Thyroid gland (tissue), 4 donors: Measurements from ENCODE around the gene GYG1. TPM values are rescaled to one million over a fixed set of nuclear protein-coding genes. Genes with fewer than 3 reads are reported as not detected.

ENCODE experiments used
- DNase-seq, 2 donors: peaks; one replicate each; pipeline ENCODE4 v3.0.0-alpha.2; 2019
- H3K27ac ChIP-seq, 3 donors: fragments of 200-600 bp; sonication (generic); 1 replicate in 2 of 3; 2 replicates in 1 of 3; pipeline ENCODE4 v1.5.1; 2016 to 2019; ENCODE audit warnings: mild to moderate bottlenecking in 1 of 3, moderate library complexity in 1 of 3
- H3K27me3 ChIP-seq: fragments of 200-600 bp; sonication (generic); one replicate; pipeline ENCODE4 v1.5.1; 2019
- H3K36me3 ChIP-seq, 2 donors: fragments of 200-600 bp; sonication (generic); one replicate each; pipeline ENCODE4 v1.5.1; 2016 to 2019
- H3K4me1 ChIP-seq, 2 donors: fragments of 200-600 bp; sonication (generic); one replicate each; pipeline ENCODE4 v1.5.1; 2017 to 2019
- H3K4me3 ChIP-seq, 3 donors: fragments of 200-600 bp; sonication (generic); replicated peaks in 1 of 3; 1 replicate in 2 of 3; 2 replicates in 1 of 3; pipeline ENCODE4 v1.5.1; 2016; ENCODE audit warnings: mild to moderate bottlenecking in 1 of 3
- H3K9me3 ChIP-seq: fragments of 200-600 bp; sonication (generic); one replicate; pipeline ENCODE4 v1.5.1; 2017
- POLR2A ChIP-seq, 2 donors: fragments of 450-650 bp; IDR thresholded peaks; one replicate each; pipeline ENCODE4 v1.6.1; 2017; ENCODE audit warnings: antibody characterized with exemption in 2 of 2, mild to moderate bottlenecking in 2 of 2, moderate library complexity in 1 of 2
- WGBS, 2 donors: methylation state at CpG; one replicate each; pipeline ENCODE4 v1.1.5; 2017; 5-methylcytosine and 5-hydroxymethylcytosine counted together
- intact Hi-C: fragments of 100-400 bp; cut with DNase I; formaldehyde crosslinking; loops from one replicate; pipeline ENCODE4 v1.15.1; 2023
- total RNA-seq, 4 donors: library from RNA; depleted of rRNA; stranded (reverse); fragments of >200 nt; gene quantifications; one replicate each; pipeline ENCODE4 v1.2.3, GENCODE V29; 2016
- TF ChIP-seq, protein P1 (sequence below), 6 experiments: fragments of 200-600 bp in 3 of 6; fragments of 450-650 bp in 3 of 6; sonication (generic) in 3 of 6; IDR thresholded peaks; one replicate each; pipeline ENCODE4 v1.5.1; 2016 to 2019; ENCODE audit warnings: antibody characterized with exemption in 6 of 6, mild to moderate bottlenecking in 2 of 6, inconsistent platforms in 1 of 6, moderate library complexity in 1 of 6

GYG1 gene
- total RNA-seq, 4 donors from 2014 or later, result 26.4 to 86.3 (median 29.3) TPM

DNA sequence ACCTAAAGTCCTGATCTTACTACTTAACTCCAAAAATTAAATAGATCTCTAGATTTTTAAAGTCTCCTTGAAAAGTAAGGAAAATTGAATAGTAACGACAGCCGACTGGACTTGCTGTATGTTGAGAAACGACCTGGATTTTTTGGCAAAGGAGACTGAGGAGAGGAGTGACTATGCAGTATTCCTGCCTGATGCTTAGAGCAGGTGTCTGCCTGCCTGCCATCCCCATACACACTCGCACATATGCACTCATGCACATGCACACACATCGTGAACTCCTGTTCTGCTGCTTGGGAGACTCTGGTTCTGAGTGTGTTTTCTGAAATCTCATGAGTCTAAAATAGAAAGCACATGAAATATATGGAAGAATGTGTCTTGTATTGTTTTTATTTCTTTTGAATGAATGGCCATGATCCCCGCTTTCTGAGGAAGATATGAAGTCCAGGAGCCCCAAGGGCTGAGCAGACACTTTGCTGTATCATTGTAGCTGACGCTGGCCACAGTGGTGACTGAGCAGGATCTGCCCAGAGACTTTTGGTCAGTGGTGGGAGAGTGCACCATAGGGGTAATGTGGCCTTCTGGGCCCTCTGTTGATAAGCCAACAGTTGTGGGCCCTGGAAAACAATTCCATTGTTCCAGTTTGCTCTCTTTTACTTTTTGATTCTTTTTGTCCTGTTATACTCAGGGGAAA is 16.4 kb downstream of the GYG1 start:
- intact Hi-C loops, result no loop called here

DNA sequence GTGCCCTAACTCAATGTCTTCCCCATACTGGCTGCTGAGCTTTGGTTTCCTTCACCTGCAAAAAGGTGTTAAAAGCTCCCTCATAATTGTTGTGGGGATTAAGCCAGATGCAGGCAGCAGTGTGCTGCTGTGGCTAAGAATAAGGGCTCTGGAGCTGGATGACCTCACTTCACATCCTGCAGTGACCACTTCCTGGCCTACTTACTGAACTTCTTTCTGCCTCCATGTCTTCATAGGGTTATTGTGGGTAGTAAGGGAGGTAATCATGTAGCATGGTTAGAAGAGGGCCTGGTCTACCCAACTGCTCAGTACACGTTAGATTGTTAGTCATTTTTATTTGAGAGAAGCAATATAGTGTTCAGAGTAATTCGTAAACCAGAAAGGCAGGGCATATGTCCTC is 18.4 kb downstream of the GYG1 start:
- WGBS, 2 donors, result 88 to 93% methylated on average over 2 of the region's 2 CpGs
- intact Hi-C loops, result no loop called here
- no peaks in the 10 kb centered on the region for H3K9me3 ChIP-seq
- peaks cover 15 to 16% of the 10 kb centered on the region in 2 donors for H3K36me3 ChIP-seq
- H3K27ac ChIP-seq, result no peak overlapping the region
- TF ChIP-seq POLR2A (IDR thresholded peaks at IDR 0.05), result no peak
- TF ChIP-seq, protein P1, sequence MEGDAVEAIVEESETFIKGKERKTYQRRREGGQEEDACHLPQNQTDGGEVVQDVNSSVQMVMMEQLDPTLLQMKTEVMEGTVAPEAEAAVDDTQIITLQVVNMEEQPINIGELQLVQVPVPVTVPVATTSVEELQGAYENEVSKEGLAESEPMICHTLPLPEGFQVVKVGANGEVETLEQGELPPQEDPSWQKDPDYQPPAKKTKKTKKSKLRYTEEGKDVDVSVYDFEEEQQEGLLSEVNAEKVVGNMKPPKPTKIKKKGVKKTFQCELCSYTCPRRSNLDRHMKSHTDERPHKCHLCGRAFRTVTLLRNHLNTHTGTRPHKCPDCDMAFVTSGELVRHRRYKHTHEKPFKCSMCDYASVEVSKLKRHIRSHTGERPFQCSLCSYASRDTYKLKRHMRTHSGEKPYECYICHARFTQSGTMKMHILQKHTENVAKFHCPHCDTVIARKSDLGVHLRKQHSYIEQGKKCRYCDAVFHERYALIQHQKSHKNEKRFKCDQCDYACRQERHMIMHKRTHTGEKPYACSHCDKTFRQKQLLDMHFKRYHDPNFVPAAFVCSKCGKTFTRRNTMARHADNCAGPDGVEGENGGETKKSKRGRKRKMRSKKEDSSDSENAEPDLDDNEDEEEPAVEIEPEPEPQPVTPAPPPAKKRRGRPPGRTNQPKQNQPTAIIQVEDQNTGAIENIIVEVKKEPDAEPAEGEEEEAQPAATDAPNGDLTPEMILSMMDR (IDR thresholded peaks at IDR 0.05), result no peak
- H3K27me3 ChIP-seq, result no peaks in the 10 kb centered on the region
- no peak for DNase-seq
- H3K4me1 ChIP-seq, result peaks cover 1% of the 10 kb centered on the region in 2 donors
- no peak overlapping the region for H3K4me3 ChIP-seq

More for the DNA sequence above, 16.4 kb downstream of the GYG1 start:
- WGBS, 2 donors, result 92 to 93% methylated on average over 7 of the region's 7 CpGs
- Histone ChIP-seq H3K36me3 (peaks cover 9 to 15% of the 10 kb centered on the region in 2 donors), H3K27me3 (no peaks in the 10 kb centered on the region), H3K4me1 (peaks cover 5 to 8% of the 10 kb centered on the region in 2 donors), H3K27ac (no peak overlapping the region), H3K9me3 (no peaks in the 10 kb centered on the region), H3K4me3 (no peak overlapping the region)
- no peak for TF ChIP-seq POLR2A (IDR thresholded peaks at IDR 0.05)
- TF ChIP-seq, protein P1 (IDR thresholded peaks at IDR 0.05), result no peak
- DNase-seq, result no peak

DNA sequence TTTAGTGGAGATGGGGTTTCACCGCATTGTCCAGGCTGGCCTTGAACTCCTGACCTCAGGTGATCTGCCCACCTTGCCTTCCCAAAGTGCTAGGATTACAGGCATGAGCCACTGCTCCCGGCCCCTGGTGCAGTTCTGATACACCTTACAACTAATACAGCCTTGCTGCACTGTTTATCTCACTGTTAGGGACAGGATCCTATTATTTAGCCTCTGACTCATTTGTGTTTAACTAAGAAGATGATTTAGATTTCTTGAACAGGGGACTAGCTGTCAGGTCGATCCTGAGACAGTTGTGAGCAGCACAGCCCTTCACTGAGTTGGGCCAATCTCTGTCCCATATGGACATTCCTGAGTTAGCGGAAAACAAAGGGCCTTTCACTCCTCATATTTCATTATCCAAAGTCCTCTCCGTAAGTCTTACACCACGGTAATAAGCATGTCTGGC is 19.2 kb downstream of the GYG1 start:
- DNase-seq, result no peak
- Histone ChIP-seq H3K27me3 (no peaks in the 10 kb centered on the region), H3K9me3 (no peaks in the 10 kb centered on the region), H3K27ac (no peak overlapping the region), H3K4me3 (no peak overlapping the region), H3K4me1 (no peaks in the 10 kb centered on the region), H3K36me3 (peaks cover 15 to 16% of the 10 kb centered on the region in 2 donors)
- 83 to 87% methylated on average over 6 of the region's 6 CpGs for WGBS, 2 donors
- TF ChIP-seq POLR2A (IDR thresholded peaks at IDR 0.05), result no peak
- TF ChIP-seq, protein P1 (IDR thresholded peaks at IDR 0.05), result no peak
- intact Hi-C loops, result no loop called here

DNA sequence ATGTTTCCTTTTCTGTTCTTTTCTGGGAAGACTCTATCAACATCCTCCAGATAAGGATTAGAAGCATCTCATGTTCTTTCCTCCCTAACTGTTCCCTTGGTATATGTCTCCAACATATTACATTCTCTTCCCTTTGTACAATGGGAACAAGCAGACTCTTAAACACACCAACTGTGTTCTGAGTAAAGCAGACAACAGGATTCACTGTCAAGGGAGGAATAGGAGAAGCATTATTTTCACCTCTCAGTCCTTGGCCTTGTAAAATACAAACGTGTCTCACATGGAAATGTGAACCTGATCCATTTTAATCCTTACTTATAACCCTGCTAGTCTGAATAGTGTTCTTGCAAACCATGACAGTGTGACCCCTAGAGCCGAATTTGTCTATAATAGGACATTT is 19.6 kb downstream of the GYG1 start:
- no peak for DNase-seq
- no peak for TF ChIP-seq POLR2A (IDR thresholded peaks at IDR 0.05)
- TF ChIP-seq, protein P1 (IDR thresholded peaks at IDR 0.05), result no peak
- Histone ChIP-seq H3K27ac (no peak overlapping the region), H3K4me1 (no peaks in the 10 kb centered on the region), H3K27me3 (no peaks in the 10 kb centered on the region), H3K36me3 (peaks cover 15 to 16% of the 10 kb centered on the region in 2 donors), H3K9me3 (no peaks in the 10 kb centered on the region), H3K4me3 (no peak overlapping the region)
- intact Hi-C loops, result no loop called here
- WGBS, 2 donors, result 78 to 79% methylated on average over 2 of the region's 2 CpGs

DNA sequence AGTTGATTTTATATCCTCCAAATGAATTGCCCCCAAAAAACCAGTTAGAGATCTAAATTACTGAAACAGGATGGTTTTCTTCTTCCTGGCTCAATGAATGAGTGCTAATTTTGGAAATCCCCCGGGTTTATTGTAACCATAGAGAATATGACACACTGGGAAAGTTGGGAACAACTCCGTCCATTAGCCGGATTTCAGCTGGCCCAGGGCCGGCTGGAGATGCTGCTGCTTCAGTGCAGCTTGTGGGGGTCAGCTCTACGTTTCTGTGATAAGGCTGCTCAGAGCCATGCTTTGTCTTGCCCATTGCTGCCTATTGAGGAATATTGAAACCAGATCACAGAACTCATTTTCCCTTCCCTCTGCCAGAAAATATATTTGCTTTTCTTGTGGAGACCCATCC is 20.3 kb downstream of the GYG1 start:
- TF ChIP-seq POLR2A (IDR thresholded peaks at IDR 0.05), result no peak
- TF ChIP-seq, protein P1 (IDR thresholded peaks at IDR 0.05), result no peak
- Histone ChIP-seq H3K9me3 (no peaks in the 10 kb centered on the region), H3K27ac (no peak overlapping the region), H3K4me3 (no peak overlapping the region), H3K27me3 (no peaks in the 10 kb centered on the region), H3K4me1 (no peaks in the 10 kb centered on the region), H3K36me3 (peaks cover 15 to 16% of the 10 kb centered on the region in 2 donors)
- intact Hi-C loops, result no loop called here
- DNase-seq, result no peak
- 57 to 65% methylated on average over 5 of the region's 5 CpGs for WGBS, 2 donors
